HG02884 (cell line): ENCODE measurements around the gene TP63.
"Not testable (repeated sequence)": the region's sequence is repeated elsewhere in the genome, so short reads cannot be mapped to it uniquely, and the experiment has no call there.

ENCODE experiments used
- ATAC-seq: cut with Tn5 transposase; IDR thresholded peaks from one replicate; pipeline ENCODE4 v1.9.1; 2021; ENCODE audit warnings: mild to moderate bottlenecking, moderate library complexity; ENCODE audit not compliant: unreplicated experiment

The TP63 gene

GRCh38 chr3:189720736-189721417, 89.7 kb downstream of the TP63 start:
- no peak for ATAC-seq

- no peak for ATAC-seq
Observed at GRCh38 chr3:189721873-189722665, 90.9 kb downstream of the TP63 start.

GRCh38 chr3:189724356-189724755, 93.2 kb downstream of the TP63 start:
- ATAC-seq = no peak

GRCh38 chr3:189726277-189726676, 95.1 kb downstream of the TP63 start:
- ATAC-seq = no peak

- no peak for ATAC-seq
Observed at GRCh38 chr3:189727158-189727557, 96.0 kb downstream of the TP63 start.

GRCh38 chr3:189727898-189728297, 96.7 kb downstream of the TP63 start:
- no peak for ATAC-seq

GRCh38 chr3:189728915-189729314, 97.7 kb downstream of the TP63 start:
- ATAC-seq = no peak

GRCh38 chr3:189734061-189734460, 102.9 kb downstream of the TP63 start:
- ATAC-seq = no peak

GRCh38 chr3:189735913-189736312, 104.7 kb downstream of the TP63 start:
- ATAC-seq = no peak

GRCh38 chr3:189737071-189737470, 105.9 kb downstream of the TP63 start:
- no peak for ATAC-seq

GRCh38 chr3:189737619-189738018, 106.4 kb downstream of the TP63 start:
- ATAC-seq = no peak

- ATAC-seq = no peak
Observed at GRCh38 chr3:189739378-189739777, 108.2 kb downstream of the TP63 start.

- no peak for ATAC-seq
Observed at GRCh38 chr3:189740156-189740555, 109.0 kb downstream of the TP63 start.

GRCh38 chr3:189744235-189744634, 113.0 kb downstream of the TP63 start:
- no peak for ATAC-seq

- ATAC-seq = no peak
Observed at GRCh38 chr3:189745622-189746021, 114.4 kb downstream of the TP63 start.

- no peak for ATAC-seq
Observed at GRCh38 chr3:189748046-189748445, 116.9 kb downstream of the TP63 start.

- not testable (repeated sequence) for ATAC-seq
Observed at GRCh38 chr3:189750972-189751371, 119.8 kb downstream of the TP63 start.

GRCh38 chr3:189754356-189754755, 123.2 kb downstream of the TP63 start:
- ATAC-seq = no peak

- ATAC-seq = peak; percentile 60
Observed at GRCh38 chr3:189756582-189757078, 125.4 kb downstream of the TP63 start.

GRCh38 chr3:189758186-189758585, 127.0 kb downstream of the TP63 start:
- no peak for ATAC-seq

GRCh38 chr3:189766416-189766815, 135.2 kb downstream of the TP63 start:
- ATAC-seq = no peak

GRCh38 chr3:189771842-189772450, 140.8 kb downstream of the TP63 start:
- no peak for ATAC-seq
